Breast epithelium (tissue), 3 donors: ENCODE measurements around the gene PSMD4.

Experiments used
- POLR2A ChIP-seq: fragments of 450-650 bp; IDR thresholded peaks from one replicate; pipeline ENCODE4 v1.6.1; 2016; ENCODE audit warnings: antibody characterized with exemption, mild to moderate bottlenecking, moderate library complexity
- POLR2AphosphoS5 ChIP-seq, 3 donors: sonication (generic); formaldehyde crosslinking; IDR thresholded peaks; one replicate each; pipeline ENCODE4 v1.6.1; 2017; ENCODE audit warnings: antibody characterized with exemption in 3 of 3
- TF ChIP-seq, protein P1 (sequence below), 3 donors: fragments of 450-650 bp; IDR thresholded peaks; one replicate each; pipeline ENCODE4 v1.5.1; 2016 to 2017; ENCODE audit warnings: antibody characterized with exemption in 3 of 3, mild to moderate bottlenecking in 3 of 3, moderate library complexity in 3 of 3

DNA sequence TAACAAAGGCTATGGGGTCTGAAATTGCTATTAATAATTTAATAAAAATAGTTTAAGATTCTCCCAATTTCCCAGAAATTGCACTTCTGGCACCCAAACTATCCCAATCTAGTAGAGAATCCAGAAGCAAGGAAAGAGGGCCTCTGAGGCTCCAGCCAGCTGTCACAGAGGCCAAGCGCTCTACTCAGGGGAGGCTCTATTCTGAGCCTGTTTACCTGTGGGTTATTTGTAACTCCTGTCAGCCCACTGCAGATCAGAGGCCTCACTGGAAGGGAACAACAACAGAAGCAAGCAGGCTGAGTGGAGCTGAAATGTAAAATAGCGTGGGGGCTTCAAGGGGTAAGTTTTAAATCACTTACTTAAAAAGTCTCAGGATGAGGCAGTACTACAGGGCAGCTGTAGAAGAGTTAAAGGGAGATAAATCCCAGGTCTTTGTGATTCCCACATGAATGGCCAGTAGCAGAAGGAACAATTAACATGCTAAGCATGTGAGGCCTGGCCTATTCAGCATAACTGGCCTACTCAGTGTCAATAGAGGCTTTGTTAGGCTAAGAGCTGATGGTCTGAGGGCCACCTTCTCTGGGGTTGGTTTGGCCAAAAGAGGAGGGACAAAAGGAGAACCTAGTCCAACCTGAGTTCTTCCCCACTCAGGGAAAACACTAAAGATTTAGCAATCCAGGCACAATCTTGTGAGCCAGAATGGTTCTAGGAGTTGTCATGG, 40.4 kb downstream of the PSMD4 start:
- no peak for TF ChIP-seq POLR2A
- TF ChIP-seq, protein P1, sequence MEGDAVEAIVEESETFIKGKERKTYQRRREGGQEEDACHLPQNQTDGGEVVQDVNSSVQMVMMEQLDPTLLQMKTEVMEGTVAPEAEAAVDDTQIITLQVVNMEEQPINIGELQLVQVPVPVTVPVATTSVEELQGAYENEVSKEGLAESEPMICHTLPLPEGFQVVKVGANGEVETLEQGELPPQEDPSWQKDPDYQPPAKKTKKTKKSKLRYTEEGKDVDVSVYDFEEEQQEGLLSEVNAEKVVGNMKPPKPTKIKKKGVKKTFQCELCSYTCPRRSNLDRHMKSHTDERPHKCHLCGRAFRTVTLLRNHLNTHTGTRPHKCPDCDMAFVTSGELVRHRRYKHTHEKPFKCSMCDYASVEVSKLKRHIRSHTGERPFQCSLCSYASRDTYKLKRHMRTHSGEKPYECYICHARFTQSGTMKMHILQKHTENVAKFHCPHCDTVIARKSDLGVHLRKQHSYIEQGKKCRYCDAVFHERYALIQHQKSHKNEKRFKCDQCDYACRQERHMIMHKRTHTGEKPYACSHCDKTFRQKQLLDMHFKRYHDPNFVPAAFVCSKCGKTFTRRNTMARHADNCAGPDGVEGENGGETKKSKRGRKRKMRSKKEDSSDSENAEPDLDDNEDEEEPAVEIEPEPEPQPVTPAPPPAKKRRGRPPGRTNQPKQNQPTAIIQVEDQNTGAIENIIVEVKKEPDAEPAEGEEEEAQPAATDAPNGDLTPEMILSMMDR (IDR thresholded peaks at IDR 0.05): no peak
- no peak for TF ChIP-seq POLR2AphosphoS5 (IDR thresholded peaks at IDR 0.05)
